Fibroblast of skin of back (primary cell): ENCODE measurements around the gene CYTH1.

ENCODE experiments used
- DNase-seq: peaks from one replicate; pipeline ENCODE4 v3.0.0-alpha.2; 2013

Gene CYTH1

DNA sequence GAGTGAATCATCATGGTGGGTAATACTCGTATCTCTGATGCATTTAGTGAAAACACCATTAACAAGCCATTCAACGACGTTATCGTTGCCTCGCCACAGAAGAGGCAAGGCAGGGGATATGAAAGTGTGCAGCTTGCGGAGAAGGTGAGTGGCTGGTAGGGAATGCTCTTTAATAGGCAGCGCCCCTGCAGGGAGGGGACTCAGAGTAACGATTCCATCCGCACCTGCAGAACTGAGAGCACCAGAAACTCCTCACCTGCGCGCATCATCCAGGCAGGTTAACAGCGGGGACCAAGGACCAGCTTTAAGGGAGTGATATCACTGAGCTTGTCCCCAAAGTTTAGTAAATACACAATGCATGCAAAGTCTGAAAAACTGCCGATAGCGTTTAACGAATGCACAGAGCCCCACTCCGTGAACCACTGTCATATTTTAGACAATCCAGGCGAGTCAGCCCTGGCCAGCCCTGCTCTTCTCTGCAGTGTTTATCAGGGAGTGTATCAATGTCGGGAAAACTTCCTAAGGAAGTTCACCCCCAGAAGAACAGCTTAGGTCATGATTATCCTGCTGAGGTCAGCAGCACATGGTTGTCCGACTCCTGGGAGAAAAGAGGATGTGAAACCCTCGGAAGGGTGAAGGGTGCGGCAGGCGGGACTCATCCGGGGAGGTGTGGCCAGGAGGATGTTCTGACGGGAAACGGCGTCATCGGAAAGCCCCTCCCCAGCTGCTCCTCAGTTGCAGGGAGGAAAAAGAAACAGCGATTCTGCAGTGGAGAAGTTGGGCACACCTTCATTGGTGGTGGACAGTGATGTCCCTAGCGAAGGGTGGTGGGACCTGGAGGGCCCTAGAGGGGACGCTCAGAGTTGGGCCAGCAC, 136.4 kb downstream of the CYTH1 start:
- peak; percentile 21 for DNase-seq

DNA sequence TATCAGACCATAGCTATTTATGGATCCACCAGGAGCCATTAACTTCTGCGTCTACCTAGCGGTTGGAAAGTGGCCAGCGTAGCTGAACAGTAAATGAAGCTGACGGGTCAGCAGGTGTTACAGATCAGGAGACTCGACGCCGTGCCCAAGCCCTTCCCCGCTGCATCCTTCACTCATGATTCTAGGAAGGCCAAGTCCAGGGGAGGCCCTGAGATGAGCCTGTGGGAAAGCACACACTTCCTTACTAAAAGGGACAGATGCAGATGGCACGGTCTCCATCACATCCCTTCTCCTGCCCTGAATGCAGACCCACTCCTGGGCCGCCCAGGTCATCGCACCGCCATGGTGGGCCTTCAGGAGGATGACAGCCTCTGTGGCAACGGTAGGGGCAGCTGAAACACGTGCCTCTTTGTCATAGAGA, 137.1 kb downstream of the CYTH1 start:
- DNase-seq: no peak

DNA sequence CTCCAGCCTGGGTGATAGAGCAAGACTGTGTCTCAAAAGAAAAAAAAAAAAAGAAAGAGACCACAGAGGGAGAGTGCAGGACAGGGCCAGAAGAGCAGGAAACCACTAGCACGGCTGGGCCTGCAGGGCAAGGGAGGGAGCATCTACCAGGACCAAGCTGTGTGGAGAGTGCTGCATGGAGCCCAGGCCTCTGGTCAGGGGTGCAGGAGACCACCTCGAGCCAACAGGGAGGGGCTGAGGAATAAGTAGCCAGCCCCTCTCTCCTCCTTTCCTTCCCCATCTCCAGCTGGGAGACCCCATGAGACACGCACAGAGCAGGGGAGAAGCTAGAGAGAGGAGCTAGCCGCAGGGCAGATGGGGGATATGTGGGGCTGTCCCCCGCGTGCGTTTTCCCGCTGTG, 137.8 kb downstream of the CYTH1 start:
- no peak for DNase-seq

DNA sequence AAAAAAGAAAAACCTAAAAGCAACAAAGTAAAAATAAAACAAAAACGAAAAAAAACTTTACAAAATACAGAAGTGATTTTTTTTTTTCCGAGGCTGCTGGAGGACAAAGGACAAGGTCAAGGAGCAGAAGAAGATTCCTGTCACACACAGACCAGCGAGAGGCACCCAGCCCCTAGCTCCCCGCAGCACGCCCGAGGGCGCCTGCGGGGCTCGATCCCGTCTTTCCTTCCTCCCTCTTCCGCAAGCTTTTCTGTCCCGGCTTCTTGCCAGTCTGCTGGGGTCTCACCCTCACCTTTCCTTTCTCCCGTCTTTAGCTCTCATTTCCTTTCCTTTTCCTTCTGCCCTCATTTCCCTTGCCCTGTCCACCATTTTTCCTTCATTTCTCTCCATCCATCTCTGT, 138.7 kb downstream of the CYTH1 start:
- no peak for DNase-seq

DNA sequence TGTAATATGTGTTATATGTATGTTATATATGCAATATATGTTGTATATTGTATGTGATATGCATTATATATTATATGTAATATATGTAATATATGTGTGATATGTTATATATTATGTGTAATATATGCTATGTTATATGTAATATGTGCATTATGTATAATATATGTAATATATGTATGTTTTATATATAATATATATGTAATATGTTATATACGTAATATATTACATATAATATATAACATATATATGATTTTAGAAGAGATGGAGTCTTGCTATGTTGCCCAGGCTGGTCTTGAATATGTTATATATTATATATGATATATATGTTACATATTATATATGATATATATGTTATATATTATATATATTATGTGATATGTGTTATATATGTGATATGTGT, 139.4 kb downstream of the CYTH1 start:
- DNase-seq: no peak

DNA sequence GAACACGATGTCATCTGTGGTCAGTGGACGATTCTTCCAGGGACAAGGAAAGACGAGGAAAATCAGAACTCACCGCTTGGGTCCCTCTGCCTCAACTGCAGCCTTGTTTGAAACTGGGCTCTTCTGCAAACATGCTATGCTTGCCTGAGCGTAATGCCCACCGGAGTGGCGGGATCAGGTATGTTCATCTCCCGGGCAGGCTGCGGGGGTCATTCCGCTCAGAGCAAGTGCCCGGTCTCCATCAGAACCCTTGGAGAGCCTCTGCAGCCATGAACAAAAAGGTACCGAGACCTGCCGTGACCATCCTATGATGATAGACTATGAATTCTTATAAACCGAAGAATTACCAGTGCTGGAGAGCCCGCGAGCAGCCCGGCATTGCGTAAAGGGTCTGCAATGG, 140.4 kb downstream of the CYTH1 start:
- no peak for DNase-seq

DNA sequence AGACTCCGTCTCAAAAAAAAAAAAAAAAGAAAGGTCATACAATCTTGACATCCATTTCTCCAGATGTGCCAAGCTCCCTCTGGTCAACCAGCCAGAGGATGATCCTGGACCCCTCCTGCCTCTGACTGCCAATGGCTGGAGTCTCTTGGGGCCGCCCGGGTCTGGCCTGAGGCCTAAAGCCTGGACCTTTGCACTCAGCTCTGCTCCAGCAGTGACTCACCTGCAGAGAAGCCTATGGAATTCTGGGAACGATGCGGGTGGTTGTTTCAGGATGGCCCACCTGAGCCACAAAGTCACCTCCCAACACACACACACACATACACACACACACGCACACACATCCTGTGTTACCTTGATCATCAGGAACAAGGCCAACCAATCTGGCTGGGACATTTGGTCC, 140.8 kb downstream of the CYTH1 start:
- DNase-seq: no peak

DNA sequence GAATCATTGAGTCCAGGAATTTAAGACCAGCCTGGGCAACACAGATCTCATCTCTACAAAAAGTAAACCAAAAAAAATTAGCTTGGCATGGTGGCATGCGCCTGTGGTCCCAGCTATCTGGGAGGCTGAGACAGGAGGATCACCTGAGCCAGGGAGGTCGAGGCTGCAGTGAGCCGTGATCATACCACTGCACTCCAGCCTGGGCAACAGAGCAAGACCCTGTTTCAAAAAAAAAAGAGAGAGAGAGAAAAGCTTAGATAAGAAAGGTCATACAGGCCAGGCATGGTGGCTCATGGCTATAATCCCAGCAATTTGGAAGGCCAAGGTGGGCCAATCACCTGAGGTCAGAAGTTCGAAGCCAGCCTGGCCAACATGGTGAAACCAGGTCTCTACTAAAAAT, 141.4 kb downstream of the CYTH1 start:
- DNase-seq: no peak

DNA sequence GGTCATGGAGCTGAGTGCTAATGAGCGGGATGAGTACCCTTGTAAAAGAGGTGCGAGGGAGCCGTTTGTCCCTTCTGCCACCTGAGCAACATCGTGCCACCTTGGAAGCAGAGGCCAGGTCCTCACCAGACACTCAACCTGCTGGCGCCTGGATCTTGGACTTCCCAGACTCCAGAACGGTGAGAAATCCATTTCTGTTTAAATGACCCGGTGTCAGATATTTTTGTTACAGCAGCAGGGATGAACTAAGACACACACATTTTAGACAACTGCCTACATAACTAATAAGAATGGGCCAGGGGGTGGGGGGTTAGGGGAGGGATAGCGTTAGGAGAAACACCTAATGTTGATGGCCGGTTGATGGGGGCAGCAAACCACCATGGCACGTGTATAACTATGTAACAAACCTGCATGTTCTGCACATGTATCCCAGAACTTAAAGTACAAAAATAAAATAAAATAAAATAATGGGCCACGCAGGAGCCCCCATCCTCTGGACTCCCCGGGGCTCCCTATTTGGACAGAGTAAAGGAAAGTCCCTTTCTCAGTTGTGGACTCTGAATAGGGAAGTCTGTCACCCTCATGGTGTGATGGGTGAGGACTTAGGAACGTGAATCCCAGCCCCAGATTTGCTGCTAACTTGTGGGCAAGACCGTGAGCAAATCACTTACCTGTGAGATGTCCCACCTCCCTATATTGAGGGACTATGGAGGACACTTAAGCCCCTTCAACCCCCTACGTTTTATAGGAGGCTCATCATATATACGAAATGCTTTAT, 144.2 kb downstream of the CYTH1 start:
- DNase-seq: no peak

DNA sequence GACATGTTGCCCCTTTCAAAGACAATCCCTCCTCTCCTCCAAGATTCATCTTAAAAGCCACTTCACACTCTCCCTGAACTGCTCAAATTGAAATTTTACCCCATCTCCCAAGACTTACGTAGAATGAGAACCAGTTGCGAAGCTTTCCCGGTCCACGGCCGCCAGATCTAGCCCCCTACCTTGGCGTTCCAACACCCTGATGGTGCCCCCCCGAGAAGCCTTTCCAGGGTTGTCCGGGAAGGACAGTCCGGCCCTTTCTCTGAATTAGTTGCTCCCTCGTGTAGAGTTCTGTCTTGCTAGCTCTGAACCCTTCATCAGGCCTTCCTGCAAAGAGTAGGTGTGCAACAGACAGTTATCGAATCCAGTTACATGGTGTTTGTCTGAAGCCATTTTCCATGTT, 144.9 kb downstream of the CYTH1 start:
- no peak for DNase-seq

DNA sequence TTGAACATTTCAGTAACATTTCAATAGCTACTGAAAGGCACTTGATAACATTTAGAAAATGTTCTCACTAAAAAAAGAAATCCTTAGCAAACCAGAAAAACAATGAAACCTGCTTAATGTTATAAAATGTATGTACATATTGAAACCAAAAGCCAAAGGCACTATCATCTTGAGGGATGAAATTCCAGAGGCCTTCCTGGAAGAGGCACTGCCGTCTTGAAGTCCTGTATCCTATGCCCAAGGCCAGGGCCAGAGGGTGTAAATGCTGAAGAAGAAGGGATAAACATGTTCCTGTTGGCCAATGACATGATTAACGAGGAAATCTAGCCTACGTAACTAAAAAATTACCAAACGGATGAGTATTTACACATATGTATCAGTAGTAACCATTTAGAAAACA, 147.9 kb downstream of the CYTH1 start:
- DNase-seq: no peak

DNA sequence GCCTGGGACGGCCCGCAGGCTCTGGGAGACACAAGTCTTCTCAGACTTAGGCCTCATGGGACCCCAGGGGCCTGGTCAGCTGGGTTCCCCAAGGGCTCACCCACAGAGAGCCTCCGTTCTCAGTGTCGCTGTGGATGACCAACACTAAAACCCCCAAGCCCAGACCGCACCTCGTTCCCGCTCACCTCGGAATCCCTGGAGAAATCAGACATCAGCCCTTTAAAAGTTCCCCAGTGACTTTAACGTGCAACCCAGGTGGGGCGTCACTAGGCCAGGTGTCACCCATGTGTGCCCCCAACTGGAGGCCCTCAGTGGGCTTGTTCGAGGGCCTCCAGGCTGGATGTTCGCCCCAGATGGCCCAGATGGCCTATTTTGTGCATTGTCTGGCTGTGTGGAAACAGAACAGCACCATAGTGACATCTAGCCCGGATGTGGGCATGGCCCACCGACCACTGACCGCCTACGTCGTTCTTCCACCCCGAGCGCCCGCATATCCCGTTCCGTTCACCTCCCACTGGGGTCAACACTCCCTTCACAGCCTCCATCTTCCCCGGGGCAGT, 152.6 kb downstream of the CYTH1 start:
- DNase-seq: no peak

DNA sequence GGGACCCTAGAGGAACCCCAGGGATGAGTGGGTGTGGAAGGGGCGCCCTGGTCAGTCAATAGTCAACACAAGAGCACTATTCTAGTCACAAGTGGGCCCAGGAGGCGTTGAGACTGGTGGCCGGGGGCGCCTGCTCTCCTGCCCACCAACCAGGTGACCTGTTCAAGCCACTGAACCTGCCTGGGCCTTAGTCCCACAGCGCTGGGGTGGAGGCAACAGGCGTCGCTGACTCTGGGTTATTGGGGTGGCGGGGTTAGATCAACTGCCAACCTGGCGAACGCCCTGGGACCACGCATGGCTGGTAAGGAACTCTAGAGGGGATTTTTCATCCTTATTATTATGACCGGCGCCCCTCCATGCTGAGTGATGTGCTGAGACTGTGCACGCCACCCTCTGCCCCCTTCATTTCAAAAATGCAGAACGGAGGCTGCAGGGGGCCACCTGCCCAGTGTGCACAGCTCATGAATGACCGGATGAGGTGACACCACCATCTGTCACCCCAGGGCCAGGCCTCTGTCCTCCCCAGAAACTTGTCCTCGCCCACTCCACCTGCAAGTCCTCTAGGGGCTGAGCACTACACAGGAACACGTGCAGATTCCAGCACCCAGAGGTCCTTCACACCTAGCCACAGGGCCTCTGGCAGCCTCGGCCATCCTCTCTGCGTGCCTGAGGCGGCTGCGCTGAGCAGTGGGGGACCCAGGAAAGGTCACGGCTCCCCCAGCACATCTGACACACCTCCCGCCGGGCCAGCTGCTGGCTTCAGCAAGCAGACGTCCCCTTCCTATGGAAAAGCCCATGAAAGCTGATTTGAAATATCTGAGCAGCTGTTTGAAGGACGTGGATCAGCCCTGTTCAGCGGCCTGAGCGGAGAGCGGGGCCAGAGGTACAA, 153.3 kb downstream of the CYTH1 start:
- DNase-seq: no peak

DNA sequence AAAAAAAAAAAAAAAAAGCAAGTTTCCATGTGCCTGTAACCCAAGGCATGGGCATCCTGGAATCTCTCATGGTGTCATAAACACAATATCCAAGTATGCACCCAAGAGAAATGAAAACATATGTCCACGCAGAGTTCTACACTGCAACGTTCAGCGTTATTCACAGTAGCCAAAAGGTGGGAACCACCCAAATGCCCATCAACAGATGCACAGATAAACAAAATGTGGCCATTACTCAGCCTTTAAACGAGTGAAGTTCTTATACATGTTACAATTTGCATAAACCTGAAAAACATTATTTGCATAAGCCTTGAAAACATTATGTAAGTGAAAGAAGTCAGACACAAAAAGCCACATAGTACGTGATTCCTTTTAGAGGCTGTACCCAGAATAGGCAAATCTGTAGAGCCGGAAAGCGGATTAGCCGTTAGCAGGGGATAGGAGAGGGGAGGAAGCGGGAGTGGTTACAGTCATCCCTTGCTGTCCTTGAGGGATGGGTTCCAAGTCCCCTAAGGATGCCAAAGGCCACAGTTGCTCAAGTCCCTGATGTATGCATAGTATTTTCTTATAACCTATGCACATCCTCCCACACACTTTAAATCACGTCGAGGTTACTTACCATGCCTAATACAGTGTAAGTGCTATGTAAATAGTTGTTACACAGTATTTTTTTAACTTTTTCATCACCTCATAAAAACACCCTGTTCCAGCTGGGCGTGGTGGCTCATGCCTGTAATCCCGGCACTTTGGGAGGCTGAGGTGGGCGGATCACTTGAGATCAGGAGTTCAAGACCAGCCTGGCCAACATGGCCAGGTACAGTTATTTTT, 157.5 kb downstream of the CYTH1 start:
- no peak for DNase-seq
